NCI-H128 (cell line): ENCODE results near the gene PPIL1.
"Not testable (repeated sequence)": the region's sequence is repeated elsewhere in the genome, so short reads cannot be mapped to it uniquely, and the experiment has no call there.

Experiments
- DNase-seq: peaks from one replicate; lab custom pipeline; 2025; ENCODE audit not compliant: unreplicated experiment; lab: John Stamatoyannopoulos, UW

PPIL1 gene

DNA sequence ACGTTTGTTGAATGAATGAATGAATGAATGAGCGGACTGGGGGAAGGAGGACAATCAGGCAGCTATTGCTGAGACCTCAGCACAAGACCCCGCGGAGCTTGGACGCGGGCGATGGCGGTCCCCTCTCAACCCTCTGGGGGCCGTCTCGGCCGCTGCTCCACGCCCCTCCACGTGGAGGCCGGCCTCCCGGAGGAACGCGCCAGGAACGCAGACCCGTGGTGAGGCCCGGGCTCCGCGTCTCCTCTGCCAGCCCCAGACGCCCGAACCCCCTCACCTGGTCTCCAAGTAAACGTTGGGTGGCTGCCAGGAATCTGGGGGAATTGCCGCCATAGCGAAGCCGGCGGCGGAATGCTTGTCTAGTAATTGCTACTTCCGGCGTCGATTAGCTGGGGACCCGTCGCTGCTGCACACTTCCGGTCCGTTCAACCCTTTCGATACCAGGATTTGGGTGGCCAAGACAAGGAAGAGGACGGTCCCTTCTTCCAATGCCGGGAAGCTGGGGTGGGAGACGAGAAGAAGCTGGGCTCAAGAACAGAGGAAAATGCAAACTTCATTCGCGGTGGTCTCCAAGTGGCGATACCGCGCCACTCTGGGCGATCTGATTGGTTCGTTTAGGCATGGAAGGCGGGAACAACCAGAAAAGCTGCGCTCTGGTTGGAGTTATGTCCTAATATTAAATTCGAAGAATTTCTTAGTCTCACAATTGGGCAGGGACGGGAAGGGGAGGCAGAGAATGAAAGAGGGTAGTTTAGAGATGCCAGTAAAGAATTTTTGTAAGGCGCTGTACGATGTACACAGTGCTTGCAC is at the start of gene PPIL1:
PPIL1 (minus strand) TSS at position 361 of the 807 bp plus-strand sequence; CDS start at position 330, 31 bp downstream.
- DNase-seq, result peak; percentile 81

DNA sequence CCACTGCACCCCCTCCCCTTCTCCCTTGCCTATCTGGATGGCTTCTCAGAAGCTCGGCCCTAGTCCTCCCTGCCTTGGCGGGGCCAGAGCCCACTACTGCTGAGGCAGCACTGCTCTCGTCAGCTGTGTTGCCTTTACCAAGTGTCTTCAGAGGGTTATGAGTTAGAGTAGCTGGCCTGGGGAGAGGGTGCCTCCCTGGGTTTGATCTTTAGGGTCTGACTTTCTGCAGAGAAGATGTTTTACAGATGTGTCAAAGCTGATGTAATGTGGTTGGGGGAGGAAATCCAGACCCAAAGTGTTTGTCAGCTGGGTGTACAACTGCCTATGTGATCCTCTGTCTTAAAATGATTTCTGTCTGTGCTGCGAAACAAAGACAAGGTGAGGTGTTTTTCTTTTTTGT is 49.5 kb upstream of the PPIL1 start:
- DNase-seq, result no peak

DNA sequence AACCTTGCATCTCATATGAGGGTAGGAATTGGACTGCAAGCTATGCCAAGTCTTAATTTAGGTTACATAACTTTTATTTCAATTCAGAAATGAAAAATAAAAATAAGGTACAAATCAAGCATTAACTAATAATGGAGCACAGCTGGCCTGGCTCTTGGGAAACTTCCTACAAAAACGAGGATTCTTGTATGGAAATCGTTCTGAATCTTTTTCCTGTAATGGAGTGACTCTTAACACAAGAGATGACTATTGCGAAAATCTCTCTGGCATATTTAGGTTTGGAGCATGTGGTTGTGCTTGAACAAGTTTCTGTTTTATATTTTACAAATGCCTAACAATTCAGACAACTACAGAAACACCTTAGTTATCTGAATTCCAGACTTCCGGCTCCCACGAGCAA is 45.9 kb upstream of the PPIL1 start:
- no peak for DNase-seq

DNA sequence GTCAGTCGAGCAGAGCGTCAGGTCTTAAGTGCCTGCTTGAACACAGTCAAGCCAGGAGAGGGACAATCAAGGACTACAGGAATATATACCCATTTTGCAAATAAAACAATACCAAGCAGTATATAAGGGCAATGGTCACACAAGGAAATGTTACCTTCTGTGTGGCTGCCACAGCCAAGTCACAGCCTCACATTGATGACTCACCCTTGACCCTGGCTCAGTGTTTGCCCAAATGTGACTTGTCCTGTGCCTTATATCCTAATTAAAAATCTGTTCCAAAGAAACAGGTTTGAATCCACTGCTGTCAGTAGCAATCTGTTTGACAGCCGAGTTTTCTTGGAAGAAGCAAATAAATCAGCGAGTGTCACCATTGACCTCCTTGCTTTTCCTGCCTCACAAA is 45.4 kb upstream of the PPIL1 start:
- no peak for DNase-seq

DNA sequence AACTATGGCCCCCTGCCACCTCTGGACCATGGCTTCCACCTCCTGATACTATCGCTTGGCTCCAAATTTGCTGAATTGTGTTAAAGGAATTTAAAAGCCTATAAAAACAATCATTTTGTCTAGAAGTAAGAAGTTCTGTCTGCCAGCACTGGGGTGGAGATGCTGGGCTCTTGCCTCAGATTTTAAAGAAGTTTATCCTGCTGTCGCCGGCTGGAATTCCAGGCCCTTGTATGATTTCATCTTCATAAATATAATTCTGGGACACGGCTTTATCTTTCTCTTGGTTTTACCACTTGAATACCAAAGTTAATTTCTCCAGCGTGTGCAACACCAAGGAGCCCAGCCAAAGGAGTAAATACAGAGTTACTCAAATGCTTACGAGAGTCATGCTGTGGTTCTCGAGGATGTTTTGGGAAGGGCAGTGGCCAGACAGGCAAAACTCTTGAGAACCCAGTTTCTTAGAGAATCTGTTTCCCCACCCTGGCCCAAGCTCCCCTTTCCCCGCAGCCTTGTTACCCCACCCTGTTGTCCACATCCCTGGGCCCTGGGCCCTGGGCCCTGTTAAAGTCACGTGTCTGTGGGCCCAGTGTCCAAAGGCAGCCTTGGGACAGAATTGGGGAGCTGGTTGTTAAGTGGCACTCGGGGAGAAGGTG is 43.1 kb upstream of the PPIL1 start:
- no peak for DNase-seq

DNA sequence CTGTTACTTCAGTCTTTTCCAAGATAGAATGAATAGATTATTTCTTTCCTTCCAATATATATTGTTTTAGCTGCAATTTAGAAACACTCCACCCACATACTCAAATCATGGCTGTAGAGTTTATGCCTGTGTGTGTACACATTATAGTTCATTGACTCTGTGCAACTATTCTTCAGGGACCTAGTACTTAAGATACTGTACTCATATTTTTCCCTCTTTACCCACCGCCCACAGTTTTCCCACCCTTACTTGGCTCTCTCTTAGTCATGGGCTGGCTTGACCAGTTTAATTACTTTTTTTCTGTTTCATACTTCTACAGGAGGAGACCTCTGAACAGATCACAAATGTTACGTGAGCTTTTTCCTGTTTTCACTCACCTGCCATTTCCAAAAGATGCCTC is 41.5 kb upstream of the PPIL1 start:
- no peak for DNase-seq

DNA sequence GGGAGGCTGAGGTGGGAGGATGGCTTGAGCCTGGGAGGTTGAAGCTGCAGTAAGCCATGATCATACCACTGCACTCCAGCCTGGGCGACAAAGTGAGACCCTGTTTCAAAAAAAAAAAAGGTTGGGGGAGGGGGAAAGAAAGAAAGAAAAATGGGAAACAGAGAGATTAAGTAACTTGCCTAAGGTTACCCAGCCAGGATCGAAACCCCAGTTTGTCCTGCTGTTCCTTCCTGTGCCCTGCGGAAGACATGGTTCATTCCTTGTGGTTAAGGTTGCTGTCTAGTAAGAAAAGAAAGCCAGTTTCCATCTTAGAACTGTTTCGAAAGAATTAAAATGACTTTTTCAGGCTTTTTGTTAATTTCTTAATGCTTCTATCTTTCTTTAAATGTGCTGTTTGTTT is 41.0 kb upstream of the PPIL1 start:
- DNase-seq, result no peak

DNA sequence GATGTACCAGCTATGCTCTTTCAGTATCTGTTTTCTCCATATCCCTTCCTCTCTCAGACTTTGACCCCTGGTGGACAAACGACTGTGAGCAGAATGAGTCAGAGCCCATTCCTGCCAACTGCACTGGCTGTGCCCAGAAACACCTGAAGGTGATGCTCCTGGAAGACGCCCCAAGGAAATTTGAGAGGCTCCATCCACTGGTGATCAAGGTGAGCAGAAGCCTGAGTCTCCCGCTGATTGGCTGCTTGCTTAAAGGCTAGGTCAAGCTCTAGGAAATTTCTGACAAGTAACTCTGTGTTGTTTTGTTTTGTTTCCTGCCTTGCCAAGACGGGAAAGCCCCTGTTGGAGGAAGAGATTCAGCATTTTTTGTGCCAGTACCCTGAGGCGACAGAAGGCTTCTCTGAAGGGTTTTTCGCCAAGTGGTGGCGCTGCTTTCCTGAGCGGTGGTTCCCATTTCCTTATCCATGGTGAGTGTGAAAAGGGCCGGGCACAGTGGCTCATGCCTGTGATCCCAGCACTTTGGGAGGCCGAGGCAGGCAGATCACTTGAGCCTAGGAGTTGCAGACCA is 39.7 kb upstream of the PPIL1 start:
- DNase-seq, result no peak

DNA sequence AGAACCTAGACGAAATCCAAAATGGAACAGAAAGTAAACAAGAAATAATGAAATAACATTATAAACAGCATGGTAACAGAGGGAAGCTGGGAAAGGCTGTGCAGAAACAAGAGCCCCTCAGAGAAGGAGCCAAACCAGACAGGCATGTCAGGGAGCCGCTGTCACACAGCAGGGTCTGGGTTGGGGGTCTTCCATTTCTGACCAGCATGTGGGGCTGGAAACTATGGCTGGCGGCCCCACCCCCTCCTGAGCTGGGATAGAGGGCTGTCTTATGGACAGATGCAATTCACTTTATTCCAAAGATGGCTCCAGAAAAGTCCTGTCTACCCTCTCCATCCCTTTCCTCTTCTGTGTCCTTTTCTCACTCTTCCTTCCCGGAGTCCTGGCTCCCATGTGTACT is 38.5 kb upstream of the PPIL1 start:
- DNase-seq, result no peak

DNA sequence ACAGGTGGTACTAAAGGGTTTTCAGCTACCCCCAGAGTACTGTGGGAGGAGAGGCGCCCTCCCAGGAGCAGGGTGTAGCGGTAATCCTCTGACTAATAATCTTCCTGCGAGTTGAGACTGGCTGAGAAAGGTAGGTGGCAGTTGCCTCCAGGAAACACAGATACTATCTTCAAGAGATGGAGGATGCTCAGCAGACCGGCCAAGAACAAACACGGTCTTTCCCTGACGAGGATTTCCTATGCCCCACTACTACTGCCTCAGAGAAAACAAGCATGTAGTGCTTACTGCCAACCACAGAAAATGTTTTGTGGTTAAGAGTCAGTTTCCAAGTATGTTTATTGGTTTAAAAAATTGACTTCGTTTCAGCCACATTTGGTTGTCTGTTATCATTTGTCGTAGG is 38.0 kb upstream of the PPIL1 start:
- DNase-seq, result no peak

DNA sequence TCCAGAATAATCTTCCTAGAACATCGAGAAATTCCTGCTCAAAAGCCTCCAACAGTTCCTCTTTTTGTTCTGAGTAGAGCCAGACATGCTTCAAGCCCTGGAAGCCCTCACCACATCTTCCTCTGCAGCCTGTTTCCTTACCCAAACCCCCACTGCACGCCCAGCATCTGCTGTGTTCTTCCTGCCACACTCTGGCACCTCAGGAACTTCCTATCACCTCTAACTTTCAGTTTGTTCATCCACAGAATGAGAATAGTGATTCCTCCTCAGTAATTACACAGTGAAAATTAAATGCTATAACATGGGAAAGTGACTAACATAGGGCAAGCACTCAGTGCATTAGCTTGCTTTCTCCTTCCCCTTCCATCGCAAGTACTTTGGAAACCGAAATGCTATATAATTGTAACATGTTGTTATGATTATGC is 37.4 kb upstream of the PPIL1 start:
- DNase-seq, result no peak

DNA sequence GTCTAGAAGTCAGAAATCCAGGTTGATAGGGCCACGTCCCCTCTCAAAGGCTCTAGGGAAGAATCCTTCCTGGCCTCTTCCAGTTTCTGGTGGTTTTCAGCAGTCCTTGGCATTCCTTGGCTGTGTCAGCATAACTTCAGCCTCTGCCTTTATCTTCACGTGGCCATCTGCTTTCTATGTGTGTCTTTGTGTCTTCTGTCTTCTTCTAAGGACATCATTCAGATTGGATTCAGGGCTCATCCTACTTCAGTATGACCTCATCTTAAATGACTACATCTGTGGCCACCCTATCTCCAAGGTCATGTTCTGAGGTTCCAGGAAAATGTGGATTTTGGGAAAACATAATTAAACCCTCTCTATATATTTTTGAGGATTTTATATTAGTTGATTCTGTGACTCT is 34.1 kb upstream of the PPIL1 start:
- DNase-seq, result no peak

DNA sequence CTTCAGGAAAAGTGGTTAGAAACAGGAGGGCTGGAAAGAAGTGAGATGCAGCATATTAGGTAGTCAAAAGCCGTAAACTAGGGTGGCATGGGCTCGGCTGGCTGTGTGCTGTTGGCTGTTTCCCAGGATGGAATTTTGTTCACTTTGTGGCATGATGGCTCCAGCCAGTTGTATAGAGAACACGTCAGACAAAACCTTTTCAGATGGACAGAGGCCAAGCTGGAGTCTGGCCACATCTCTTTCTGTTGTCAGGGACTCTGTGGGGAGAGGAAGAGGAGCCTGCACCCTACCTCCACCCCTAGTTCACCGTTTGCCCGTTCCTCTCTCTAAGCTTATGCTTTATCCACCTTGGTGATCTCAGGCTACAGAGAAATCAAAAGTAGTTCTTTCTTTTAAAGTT is 33.2 kb upstream of the PPIL1 start:
- no peak for DNase-seq

DNA sequence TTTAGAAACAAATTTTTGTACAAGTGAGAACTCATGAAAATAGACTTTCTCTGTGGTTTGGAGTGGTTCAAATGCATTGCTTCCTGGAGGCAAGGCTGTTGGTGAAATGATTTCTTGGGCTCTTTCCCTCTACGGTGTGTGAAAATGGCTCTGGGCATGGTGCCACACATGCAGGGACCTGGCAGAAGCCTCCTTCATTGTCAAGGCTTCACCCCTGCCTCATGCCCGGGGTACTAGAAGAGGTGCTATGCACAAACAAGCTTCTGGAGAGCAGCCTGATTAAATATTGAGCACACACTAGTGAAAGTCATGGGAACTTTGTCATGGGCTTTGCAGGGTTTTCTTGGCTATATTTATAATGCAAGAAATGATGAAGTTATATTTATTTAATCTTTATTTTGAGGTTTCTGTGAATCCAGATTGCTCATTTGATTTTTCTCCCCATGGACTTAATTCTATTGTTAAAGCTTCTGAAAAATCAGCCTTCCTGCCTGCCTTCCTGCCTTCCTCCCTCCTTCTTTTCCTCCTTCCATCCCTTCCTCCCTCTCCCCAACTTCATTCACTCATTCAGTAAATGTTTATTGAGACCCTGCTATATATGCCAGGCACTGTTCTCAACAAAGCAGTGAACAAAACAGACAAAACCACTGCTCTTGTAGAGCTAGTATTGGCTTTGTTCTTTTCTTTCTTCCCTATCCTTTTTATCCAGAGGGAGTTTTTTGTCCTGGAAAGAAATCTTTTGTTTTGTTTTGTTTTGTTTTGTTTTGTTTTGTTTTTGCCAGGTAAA is 32.1 kb upstream of the PPIL1 start:
- peak; percentile 20 for DNase-seq

DNA sequence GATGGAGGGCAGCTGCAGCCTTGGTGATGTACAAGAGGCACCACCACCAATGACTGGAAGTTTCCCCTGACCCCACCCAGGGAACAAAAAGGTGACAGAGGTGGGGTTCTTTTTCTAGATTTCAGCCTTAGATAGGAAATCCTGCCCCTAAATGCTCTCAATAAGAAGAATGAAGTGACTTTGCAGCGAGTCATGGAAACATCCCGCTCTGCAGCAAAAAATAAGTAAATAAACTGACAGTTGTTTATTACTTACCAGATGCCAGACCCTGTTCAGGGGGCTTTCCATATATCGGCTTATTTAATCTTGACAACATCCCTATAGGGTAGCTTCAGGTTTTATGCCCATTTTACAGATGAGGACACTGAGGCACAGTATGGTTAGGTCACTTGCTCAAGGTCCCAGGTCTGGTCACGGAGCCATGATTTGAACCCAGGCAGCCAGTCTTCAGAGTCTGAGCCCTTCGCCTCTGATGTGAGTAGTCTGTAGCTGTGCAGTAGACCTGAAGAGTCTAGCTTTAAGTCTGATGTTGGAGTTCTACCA is 30.3 kb upstream of the PPIL1 start:
- DNase-seq, result no peak

DNA sequence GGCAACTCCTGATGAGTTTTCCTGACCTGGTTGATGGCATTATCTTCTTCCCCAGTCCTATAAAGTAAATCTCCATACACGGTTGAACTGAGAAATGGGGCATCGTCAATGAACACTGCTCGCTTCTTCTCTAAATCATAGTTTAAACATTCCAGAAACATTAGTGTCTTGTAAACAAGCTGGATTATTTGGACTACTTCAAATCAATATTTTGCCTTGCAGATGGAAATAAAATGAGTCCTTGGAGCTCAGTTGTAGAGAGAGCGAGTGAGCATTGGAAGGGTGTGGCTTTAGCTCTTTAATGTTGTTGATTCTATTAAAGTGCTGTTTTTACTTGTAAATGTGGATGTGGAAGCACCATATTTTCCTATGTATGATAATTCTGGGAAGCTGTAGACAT is 29.5 kb upstream of the PPIL1 start:
- no peak for DNase-seq

DNA sequence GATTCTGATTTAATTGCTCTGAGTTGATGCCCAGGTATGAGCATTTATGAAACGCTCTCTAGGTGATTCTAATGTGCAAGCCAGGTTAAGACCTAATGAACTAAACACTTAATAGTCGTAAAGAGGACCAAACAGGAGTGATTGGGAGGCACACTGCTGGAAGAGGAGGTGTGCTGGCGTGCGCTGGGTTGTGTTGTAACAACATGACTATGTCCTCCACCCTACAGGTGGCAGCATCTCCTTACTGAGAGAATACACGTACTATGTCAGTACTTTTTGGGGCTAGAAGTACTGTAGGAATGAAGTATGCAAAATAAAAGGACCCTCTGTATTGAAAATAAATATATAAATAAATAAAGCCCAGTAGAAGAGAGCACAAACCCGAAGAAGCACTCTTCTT is 23.0 kb upstream of the PPIL1 start:
- DNase-seq, result no peak

DNA sequence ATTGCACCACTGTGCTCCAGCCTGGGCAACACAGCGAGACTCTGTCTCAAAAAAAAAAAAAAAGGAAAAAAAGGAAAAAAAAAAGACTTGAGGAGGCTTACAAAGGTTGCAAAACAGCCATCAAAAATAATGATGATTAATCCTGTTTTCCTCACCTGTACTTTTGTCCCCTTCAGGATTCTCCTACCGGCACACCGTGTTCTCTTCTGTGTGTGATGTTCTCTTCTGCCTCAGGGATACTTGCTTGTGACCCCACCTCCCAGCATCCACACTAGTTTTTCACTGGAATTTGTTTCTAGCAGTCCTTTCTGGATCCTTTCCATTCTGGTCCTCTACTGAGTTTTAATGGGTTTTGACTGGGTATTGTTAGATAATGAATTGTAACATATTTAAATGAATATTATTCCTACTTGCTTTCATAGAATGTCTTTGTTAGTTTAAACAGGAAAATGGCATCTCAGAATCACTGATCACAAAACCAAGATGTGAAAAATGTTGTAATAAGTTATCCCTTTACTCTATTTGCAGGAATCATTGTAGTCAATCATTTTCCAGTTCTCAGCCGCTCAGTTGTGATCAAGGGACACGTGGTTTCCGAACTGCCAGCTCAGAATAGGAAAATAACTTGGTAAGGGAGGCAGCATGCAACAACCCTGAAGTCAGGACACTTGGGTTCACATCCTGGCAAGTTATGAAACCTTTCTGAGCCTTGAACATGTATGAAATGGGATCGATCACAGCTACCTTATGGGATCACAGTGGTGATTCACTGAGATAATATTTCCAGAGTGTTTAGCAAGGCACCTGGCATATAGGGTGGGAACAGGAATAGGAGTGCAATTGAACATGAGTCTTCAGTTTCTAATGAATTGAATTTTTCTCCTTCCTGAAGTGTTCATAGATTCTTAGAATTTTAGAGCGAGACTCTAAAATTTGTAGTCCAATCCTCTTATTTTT is 19.7 kb upstream of the PPIL1 start:
- DNase-seq, result no peak

DNA sequence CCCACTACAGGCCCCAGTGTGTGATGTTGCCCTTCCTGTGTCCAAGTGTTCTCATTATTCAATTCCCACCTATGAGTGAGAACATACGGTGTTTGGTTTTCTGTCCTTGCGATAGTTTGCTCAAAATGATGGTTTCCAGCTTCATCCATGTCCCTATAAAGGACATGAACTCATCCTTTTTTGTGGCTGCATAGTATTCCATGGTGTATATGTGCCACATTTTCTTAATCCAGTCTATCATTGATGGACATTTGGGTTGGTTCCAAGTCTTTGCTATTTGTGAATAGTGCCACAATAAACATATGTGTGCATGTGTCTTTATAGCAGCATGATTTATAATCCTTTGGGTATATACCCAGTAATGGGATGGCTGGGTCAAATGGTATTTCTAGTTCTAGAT is 16.6 kb upstream of the PPIL1 start:
- not testable (repeated sequence) for DNase-seq

DNA sequence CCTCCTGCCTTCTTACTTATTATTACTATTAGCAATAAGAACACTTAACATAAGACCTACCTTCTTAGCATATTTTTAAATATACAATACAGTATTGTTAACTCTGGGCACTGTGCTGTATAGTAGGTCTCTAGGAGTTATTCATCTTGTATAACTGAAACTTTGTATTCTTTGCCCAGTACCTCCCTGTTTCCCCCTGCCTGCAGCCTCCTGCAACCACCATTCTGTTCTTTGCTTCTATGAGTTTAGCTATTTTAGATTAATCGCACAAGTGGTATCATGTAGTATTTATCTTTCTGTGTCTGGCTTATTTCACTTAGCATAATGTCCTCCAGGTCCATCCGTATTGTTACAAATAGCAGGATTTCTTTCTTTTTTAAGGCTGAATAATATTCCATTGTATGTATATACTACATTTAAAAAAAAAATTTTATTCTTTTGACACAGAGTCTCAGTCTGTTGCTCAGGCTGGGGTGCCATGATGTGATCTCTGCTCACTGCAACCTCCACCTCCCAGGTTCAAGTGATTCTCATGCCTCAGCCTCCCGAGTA is 15.6 kb upstream of the PPIL1 start:
- DNase-seq, result no peak
